Choroid plexus epithelial cell (primary cell): ENCODE results near the gene MAP3K20.
"Not testable (repeated sequence)": the region's sequence is repeated elsewhere in the genome, so short reads cannot be mapped to it uniquely, and the experiment has no call there.

Experiments used
- DNase-seq: peaks from one replicate; pipeline ENCODE4 v3.0.0-alpha.2; 2010; ENCODE audit warnings: low read depth
- H3K4me3 ChIP-seq: 2 replicates; pipeline ENCODE4 v1.5.1; 2011; ENCODE audit warnings: low read depth, mild to moderate bottlenecking, control low read depth, low read length, moderate library complexity
- CTCF ChIP-seq: conservative IDR thresholded peaks from 2 replicates; pipeline ENCODE4 v1.5.1; 2011; ENCODE audit warnings: low read depth, mild to moderate bottlenecking, control low read depth, inconsistent platforms, low read length, moderate library complexity

The MAP3K20 gene

GRCh38 chr2:173305303-173305702, 229.7 kb downstream of the MAP3K20 start:
- no peak for TF ChIP-seq CTCF
- H3K4me3 ChIP-seq: no peak overlapping the region
- DNase-seq: no peak

GRCh38 chr2:173307293-173307692, 231.6 kb downstream of the MAP3K20 start:
- DNase-seq: no peak
- TF ChIP-seq CTCF: no peak
- no peak overlapping the region for H3K4me3 ChIP-seq

GRCh38 chr2:173309370-173309769, 233.7 kb downstream of the MAP3K20 start:
- not testable (repeated sequence) for DNase-seq

GRCh38 chr2:173311844-173312606, 236.4 kb downstream of the MAP3K20 start:
- TF ChIP-seq CTCF: no peak
- DNase-seq: no peak
- no peak overlapping the region for H3K4me3 ChIP-seq

More at GRCh38 chr2:173309370-173309769, 233.7 kb downstream of the MAP3K20 start:
- H3K4me3 ChIP-seq: not testable (repeated sequence)
